ENCODE results near the gene CITED4. TPM values are rescaled to one million over a fixed set of nuclear protein-coding genes. Genes with fewer than 3 reads are reported as not detected.

Gene CITED4
- polyA plus RNA-seq, 1 of the 3 experiments (the other 2 are of a cell fraction), result 10.1 TPM

DNA sequence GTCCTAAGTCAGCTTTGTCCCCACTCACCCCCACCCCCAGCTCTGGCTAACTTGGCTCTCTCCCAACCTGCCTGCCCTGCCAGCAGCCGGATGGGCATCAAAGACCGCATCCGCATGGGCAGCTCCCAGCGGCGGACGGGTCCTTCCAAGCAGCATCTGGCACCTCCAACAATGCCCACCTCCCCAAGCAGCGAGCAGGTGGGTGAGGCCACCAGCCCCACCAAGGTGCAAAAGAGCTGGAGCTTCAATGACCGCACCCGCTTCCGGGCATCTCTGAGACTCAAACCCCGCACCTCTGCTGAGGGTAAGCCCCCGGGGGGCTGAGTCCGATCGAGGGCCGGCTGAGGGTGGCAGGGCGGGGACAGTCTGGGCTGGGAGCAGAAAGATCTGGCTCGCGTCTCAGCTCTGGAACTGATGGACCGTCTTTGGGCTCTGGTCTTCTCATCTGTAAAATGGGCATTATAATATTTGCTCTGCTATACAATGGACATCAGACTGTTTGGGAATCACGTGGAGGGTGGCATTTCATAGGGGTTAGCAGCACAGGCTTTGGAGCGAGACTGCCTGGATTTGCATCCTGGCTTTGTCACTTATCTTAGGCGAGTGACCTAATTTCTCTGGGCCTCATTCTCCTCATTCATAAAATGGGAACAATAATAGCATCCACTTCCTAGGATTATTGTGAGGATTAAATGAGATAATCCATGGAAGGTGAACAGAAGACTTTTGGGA, 31.0 kb downstream of the CITED4 start:
- Histone ChIP-seq H3K4me2 (no peak overlapping the region), H3F3A (replicated peaks; ENCODE audit: insufficient read depth) (no peaks in the 10 kb centered on the region), H3K27ac (ENCODE audit: low read depth in 2 of 2, low read length in 1 of 2) (no peak overlapping the region), H3K4me3 (ENCODE audit: low read depth in 2 of 2, low read length in 1 of 2) (no peak overlapping the region), H3K9me2 (no peaks in the 10 kb centered on the region), H3K9me3 (no peaks in the 10 kb centered on the region), H4K20me1 (ENCODE audit: insufficient read depth) (no peaks in the 10 kb centered on the region), H3K36me3 (replicated peaks in 1 of 2; ENCODE audit: control insufficient read depth in 1 of 2, insufficient read depth in 2 of 2, low read length in 1 of 2) (no peaks in the 10 kb centered on the region), H3K4me1 (ENCODE audit: control insufficient read depth in 1 of 2, insufficient read depth in 2 of 2, low read depth in 1 of 2, low read length in 1 of 2) (peaks cover 0 to under 1% of the 10 kb centered on the region in 2 experiments; a peak in 1 of 4 replicates), H3K27me3 (ENCODE audit: insufficient read depth) (no peaks in the 10 kb centered on the region), H2AFZ (ENCODE audit: low read depth) (no peak overlapping the region), H3K79me2 (ENCODE audit: insufficient read depth) (no peaks in the 10 kb centered on the region), H3K9ac (no peak overlapping the region)
- no peak for DNase-seq
- POLR2A ChIA-PET, result no interaction called here
- CTCF ChIA-PET, result interaction anchor here (1.0 to 1.9 kb wide), 3 partner anchors 17 to 57 kb away, joined by 3 to 5 read pairs (median 3); no protein-coding TSS in a partner anchor
- TF ChIP-seq NRF1 (IDR thresholded peaks at IDR 0.05; ENCODE audit: low read depth, low read length) (no peak), CTCF (IDR thresholded peaks at IDR 0.05) (no peak)
- 94% methylated on average over 10 of the region's 22 CpGs for WGBS (ENCODE audit: low lambda C conversion rate)

- H3K79me2 ChIP-seq (ENCODE audit: insufficient read depth), result no peaks in the 10 kb centered on the region
Measured at GRCh38 chr1:40830419-40830943, 31.7 kb downstream of the CITED4 start.

More at GRCh38 chr1:40830419-40830943, 31.7 kb downstream of the CITED4 start:
- no peaks in the 10 kb centered on the region for H3K36me3 ChIP-seq (replicated peaks in 1 of 2; ENCODE audit: control insufficient read depth in 1 of 2, insufficient read depth in 2 of 2, low read length in 1 of 2)
- no peak for DNase-seq
- no peak overlapping the region for H3K4me3 ChIP-seq (ENCODE audit: low read depth in 2 of 2, low read length in 1 of 2)
- H2AFZ ChIP-seq (ENCODE audit: low read depth), result no peak overlapping the region
- no peaks in the 10 kb centered on the region for H3K9me3 ChIP-seq
- WGBS (ENCODE audit: low lambda C conversion rate), result 82% methylated on average over 10 of the region's 13 CpGs
- no peaks in the 10 kb centered on the region for H3K27me3 ChIP-seq (ENCODE audit: insufficient read depth)
- H3K9ac ChIP-seq, result no peak overlapping the region
- ChIA-PET CTCF (interaction anchor here (1.6 kb wide), 1 partner anchor 19 kb away, joined by 3 read pairs; no protein-coding TSS in a partner anchor), POLR2A (no interaction called here)
- no peaks in the 10 kb centered on the region for H3F3A ChIP-seq (replicated peaks; ENCODE audit: insufficient read depth)
- H3K4me2 ChIP-seq, result no peak overlapping the region
- TF ChIP-seq TCF12 (IDR thresholded peaks at IDR 0.05) (no peak), MXI1 (IDR thresholded peaks at IDR 0.05; ENCODE audit: low read depth, low read length) (no peak), CTCF (IDR thresholded peaks at IDR 0.05) (no peak), ELF1 (IDR thresholded peaks at IDR 0.05) (no peak), PBX3 (IDR thresholded peaks at IDR 0.05) (no peak), NRF1 (IDR thresholded peaks at IDR 0.05; ENCODE audit: low read depth, low read length) (no peak), FOXM1 (IDR thresholded peaks at IDR 0.05; ENCODE audit: low read depth) (no peak), GATA2 (CRISPR knock-in tag; IDR thresholded peaks at IDR 0.05) (no peak), NFIC (IDR thresholded peaks at IDR 0.05; ENCODE audit: borderline replicate concordance) (no peak), EZH2phosphoT487 (IDR thresholded peaks at IDR 0.05; ENCODE audit: borderline replicate concordance, low read depth) (no peak), CHD2 (IDR thresholded peaks at IDR 0.05; ENCODE audit: low read length, partially characterized antibody) (no peak), TEAD4 (IDR thresholded peaks at IDR 0.05; ENCODE audit: borderline replicate concordance, insufficient read depth) (no peak), JUND (IDR thresholded peaks at IDR 0.05) (no peak), YY1 (IDR thresholded peaks at IDR 0.05; ENCODE audit: low read depth) (no peak), SIN3A (IDR thresholded peaks at IDR 0.05; ENCODE audit: borderline replicate concordance, low read depth, low read length) (no peak), RAD21 (IDR thresholded peaks at IDR 0.05; ENCODE audit: low read length) (no peak)
- H3K27ac ChIP-seq (ENCODE audit: low read depth in 2 of 2, low read length in 1 of 2), result no peak overlapping the region
- peaks cover under 1 to 7% of the 10 kb centered on the region in 2 experiments; a peak in 2 of 4 replicates for H3K4me1 ChIP-seq (ENCODE audit: control insufficient read depth in 1 of 2, insufficient read depth in 2 of 2, low read depth in 1 of 2, low read length in 1 of 2)
- H4K20me1 ChIP-seq (ENCODE audit: insufficient read depth), result no peaks in the 10 kb centered on the region
- H3K9me2 ChIP-seq, result no peaks in the 10 kb centered on the region
